Progenitor cell of endocrine pancreas (in vitro differentiated cells): ENCODE measurements around the gene TMED8. TPM values are rescaled to one million over a fixed set of nuclear protein-coding genes. Genes with fewer than 3 reads are reported as not detected.
"Not testable (repeated sequence)": the region's sequence is repeated elsewhere in the genome, so short reads cannot be mapped to it uniquely, and the experiment has no call there.

ENCODE experiments used
- DNase-seq: peaks from one replicate; pipeline ENCODE4 v3.0.0; 2021; ENCODE audit warnings: low spot score; ENCODE audit not compliant: unreplicated experiment
- H3K27ac Mint-ChIP-seq: 2 replicates; pipeline ENCODE4 v1.8.0; 2021; ENCODE audit warnings: mild to moderate bottlenecking, moderate library complexity, mixed read lengths
- H3K27me3 Mint-ChIP-seq: 2 replicates; pipeline ENCODE4 v1.8.0; 2021; ENCODE audit warnings: mixed read lengths
- H3K36me3 Mint-ChIP-seq: 2 replicates; pipeline ENCODE4 v1.8.0; 2022; ENCODE audit warnings: mixed read lengths; ENCODE audit not compliant: insufficient read depth
- H3K4me1 Mint-ChIP-seq: 2 replicates; pipeline ENCODE4 v1.8.0; 2021; ENCODE audit warnings: low read depth, mixed read lengths
- H3K4me3 Mint-ChIP-seq: 2 replicates; pipeline ENCODE4 v1.8.0; 2021; ENCODE audit warnings: low read depth, mild to moderate bottlenecking, moderate library complexity, mixed read lengths
- H3K9me3 Mint-ChIP-seq: 2 replicates; pipeline ENCODE4 v1.8.0; 2021; ENCODE audit warnings: low read depth, mixed read lengths
- CTCF ChIP-seq: fragments of 200-600 bp; sonication (generic); IDR thresholded peaks from one replicate; pipeline ENCODE4 v1.5.0; 2021; ENCODE audit warnings: antibody characterized with exemption, mild to moderate bottlenecking; ENCODE audit not compliant: unreplicated experiment
- total RNA-seq: library from RNA; stranded (reverse); gene quantifications from 2 replicates; pipeline ENCODE4 v1.2.1, GENCODE V29; 2021

The TMED8 gene
- total RNA-seq, 1 donor from 2014 or later = 18.7 TPM

DNA sequence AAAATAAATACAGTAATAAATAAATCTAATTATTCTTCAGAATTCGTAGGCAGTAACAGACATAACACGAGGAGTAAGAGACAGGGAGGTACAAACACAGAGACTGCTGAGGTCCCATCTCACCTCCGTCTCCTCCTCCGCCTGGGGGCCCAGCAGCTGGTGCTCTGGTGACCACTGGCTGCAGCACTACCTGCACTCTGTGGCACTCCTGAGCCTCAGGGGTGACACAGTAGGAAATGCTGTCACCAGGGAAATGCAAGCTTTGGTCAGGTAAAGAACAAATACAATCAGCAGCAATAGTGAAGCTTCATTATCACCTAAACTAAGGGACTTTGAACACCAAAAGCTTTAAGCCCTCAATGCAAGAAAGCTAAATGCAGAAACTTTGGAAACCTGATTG is 36.5 kb downstream of the TMED8 start:
- H3K27ac Mint-ChIP-seq = no peak overlapping the region
- H3K9me3 Mint-ChIP-seq = no peaks in the 10 kb centered on the region
- no peak for TF ChIP-seq CTCF
- no peak overlapping the region for H3K4me3 Mint-ChIP-seq
- H3K27me3 Mint-ChIP-seq = no peaks in the 10 kb centered on the region
- DNase-seq = no peak
- H3K4me1 Mint-ChIP-seq = peaks cover 50% of the 10 kb centered on the region
- peaks cover 30% of the 10 kb centered on the region for H3K36me3 Mint-ChIP-seq

DNA sequence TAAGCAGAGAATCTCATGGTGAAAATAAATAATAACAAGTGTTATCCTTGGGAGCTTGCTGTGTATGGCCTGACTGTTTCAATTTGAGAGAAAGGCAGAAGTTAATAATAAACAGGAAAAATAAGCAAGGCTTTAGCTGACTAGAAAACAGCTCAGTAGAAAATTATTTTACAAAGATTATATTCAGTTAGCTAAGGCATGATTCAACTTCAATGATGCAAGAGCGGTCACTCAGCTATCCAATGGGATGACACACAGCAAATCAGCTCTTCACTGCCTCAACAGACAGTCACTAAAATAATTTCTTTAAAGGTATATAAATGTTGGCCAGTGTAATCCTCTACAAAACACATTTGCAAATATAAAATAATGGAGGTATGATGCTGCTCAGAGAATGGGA is 37.5 kb downstream of the TMED8 start:
- H3K27me3 Mint-ChIP-seq = no peaks in the 10 kb centered on the region
- H3K9me3 Mint-ChIP-seq = no peaks in the 10 kb centered on the region
- no peak for TF ChIP-seq CTCF
- H3K4me3 Mint-ChIP-seq = no peak overlapping the region
- H3K36me3 Mint-ChIP-seq = peaks cover 30% of the 10 kb centered on the region
- peaks cover 57% of the 10 kb centered on the region for H3K4me1 Mint-ChIP-seq
- no peak overlapping the region for H3K27ac Mint-ChIP-seq
- DNase-seq = no peak

- TF ChIP-seq CTCF = no peak
- Mint-ChIP-seq H3K27ac (peak overlapping the region; percentile 46), H3K27me3 (no peaks in the 10 kb centered on the region), H3K4me3 (no peak overlapping the region), H3K4me1 (peaks cover 51% of the 10 kb centered on the region), H3K9me3 (no peaks in the 10 kb centered on the region), H3K36me3 (peaks cover 23% of the 10 kb centered on the region)
- DNase-seq = no peak
Measured at GRCh38 chr14:77338302-77338701, 38.6 kb downstream of the TMED8 start.

- peaks cover 47% of the 10 kb centered on the region for H3K4me1 Mint-ChIP-seq
- peak overlapping the region; percentile 3 for H3K27ac Mint-ChIP-seq
- no peaks in the 10 kb centered on the region for H3K9me3 Mint-ChIP-seq
- no peak for TF ChIP-seq CTCF
- no peak for DNase-seq
- H3K27me3 Mint-ChIP-seq = no peaks in the 10 kb centered on the region
- peaks cover 19% of the 10 kb centered on the region for H3K36me3 Mint-ChIP-seq
- no peak overlapping the region for H3K4me3 Mint-ChIP-seq
Measured at GRCh38 chr14:77337880-77338279, 39.0 kb downstream of the TMED8 start.

DNA sequence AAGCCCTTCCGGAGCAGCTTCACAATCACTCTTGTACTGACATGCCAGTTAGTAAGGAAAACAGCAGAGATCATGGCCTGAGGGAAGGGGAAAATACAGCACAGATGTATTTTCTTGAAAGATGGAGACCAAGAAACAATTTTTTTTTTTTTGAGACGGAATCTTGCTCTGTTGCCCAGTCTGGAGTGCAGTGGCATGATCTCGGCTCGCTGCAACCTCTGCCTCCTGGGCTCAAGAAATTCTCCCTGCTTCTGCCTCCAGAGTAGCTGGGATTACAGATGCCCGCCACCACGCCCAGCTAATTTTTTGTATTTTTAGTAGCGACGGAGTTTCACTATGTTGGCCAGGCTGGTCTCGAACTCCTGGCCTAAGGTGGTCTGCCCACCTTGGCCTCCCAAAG is 39.6 kb downstream of the TMED8 start:
- H3K27ac Mint-ChIP-seq, H3K4me3 Mint-ChIP-seq, H3K27me3 Mint-ChIP-seq, DNase-seq, H3K9me3 Mint-ChIP-seq: not testable (repeated sequence)
- peaks cover 43% of the 10 kb centered on the region for H3K4me1 Mint-ChIP-seq
- peaks cover 15% of the 10 kb centered on the region for H3K36me3 Mint-ChIP-seq

DNA sequence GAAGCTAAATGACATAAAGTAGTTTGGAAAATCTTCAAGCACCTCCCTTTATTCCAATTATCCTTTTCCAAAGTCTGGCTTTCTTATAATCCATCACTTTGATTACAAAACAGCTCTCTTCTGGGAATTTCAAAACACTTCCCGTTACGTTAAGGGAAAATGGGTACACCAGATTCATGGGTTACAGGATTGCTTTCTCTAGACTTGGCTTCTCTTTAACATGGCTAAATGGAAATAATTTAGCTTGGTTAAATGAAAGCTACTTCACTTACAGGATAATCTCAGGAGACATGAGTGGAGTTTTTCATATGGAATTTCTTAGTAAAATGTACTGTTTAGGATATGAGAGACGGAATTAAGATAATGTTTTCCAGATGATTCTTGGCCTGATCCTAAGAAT is 41.3 kb downstream of the TMED8 start:
- DNase-seq = no peak
- no peak for TF ChIP-seq CTCF
- peak overlapping the region; percentile 20 for H3K27ac Mint-ChIP-seq
- no peaks in the 10 kb centered on the region for H3K36me3 Mint-ChIP-seq
- no peaks in the 10 kb centered on the region for H3K27me3 Mint-ChIP-seq
- H3K9me3 Mint-ChIP-seq = no peaks in the 10 kb centered on the region
- no peak overlapping the region for H3K4me3 Mint-ChIP-seq
- H3K4me1 Mint-ChIP-seq = peaks cover 42% of the 10 kb centered on the region
